ENCODE measurements around the gene TCOF1.

GRCh38 chr5:150372639-150373038 is 15.1 kb downstream of the TCOF1 start:
- TF ChIP-seq CTCF (IDR thresholded peaks at IDR 0.05; ENCODE audit: borderline replicate concordance, extremely low read depth, low read length, poor library complexity, severe bottlenecking) (no peak), EZH2 (IDR thresholded peaks at IDR 0.05; ENCODE audit: borderline replicate concordance, low read depth, low read length, severe bottlenecking) (no peak)

All from DND-41 (cell line).